GM19043 (cell line): ENCODE measurements around the gene ACOX3.
"Not testable (repeated sequence)": the region's sequence is repeated elsewhere in the genome, so short reads cannot be mapped to it uniquely, and the experiment has no call there.

ENCODE experiments used
- ATAC-seq: cut with Tn5 transposase; IDR thresholded peaks from one replicate; pipeline ENCODE4 v1.9.1; 2021; ENCODE audit warnings: low read depth; ENCODE audit not compliant: unreplicated experiment

The ACOX3 gene

DNA sequence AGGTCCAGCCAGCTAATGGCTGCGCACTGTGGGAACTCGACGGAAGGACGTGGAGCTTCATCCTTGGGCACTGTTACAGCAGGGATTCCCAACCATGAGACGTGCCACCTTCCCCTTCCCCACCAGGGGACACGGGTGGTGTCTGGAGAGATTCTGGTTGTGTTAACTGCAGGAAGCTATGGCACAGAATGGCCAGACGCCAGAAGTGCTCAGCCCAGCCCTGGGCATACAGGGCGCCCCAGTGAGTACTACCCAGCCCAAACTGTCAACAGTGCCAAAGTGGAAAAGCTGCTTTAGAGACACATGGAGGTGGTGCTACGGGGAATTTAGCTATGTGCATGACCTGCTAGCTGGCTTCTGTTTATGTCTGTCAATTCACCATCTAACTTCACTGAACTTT is 32.8 kb downstream of the ACOX3 start:
- no peak for ATAC-seq

- no peak for ATAC-seq
These were observed 33.2 kb downstream of the ACOX3 start for GRCh38 chr4:8407316-8407715.

DNA sequence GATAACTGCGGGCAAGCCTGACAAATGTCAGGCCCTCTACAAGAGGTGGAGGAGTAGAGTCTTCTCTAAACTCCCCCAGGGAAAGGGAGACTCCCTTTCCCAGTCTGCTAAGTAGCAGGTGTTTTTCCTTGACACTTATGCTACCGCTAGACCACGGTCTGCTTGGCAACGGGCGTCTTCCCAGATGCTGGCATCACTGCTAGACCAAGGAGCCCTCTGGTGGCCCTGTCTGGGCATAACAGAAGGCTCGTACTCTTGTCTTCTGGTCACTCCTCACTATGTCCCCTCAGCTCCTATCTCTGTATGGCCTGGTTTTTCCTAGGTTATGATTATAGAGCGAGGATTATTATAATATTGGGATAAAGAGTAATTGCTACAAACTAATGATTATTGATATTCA is 33.6 kb downstream of the ACOX3 start:
- not testable (repeated sequence) for ATAC-seq

- ATAC-seq, result no peak
These were observed 35.0 kb downstream of the ACOX3 start for GRCh38 chr4:8405516-8405875.

- no peak for ATAC-seq
These were observed 35.6 kb downstream of the ACOX3 start for GRCh38 chr4:8404791-8405515.

DNA sequence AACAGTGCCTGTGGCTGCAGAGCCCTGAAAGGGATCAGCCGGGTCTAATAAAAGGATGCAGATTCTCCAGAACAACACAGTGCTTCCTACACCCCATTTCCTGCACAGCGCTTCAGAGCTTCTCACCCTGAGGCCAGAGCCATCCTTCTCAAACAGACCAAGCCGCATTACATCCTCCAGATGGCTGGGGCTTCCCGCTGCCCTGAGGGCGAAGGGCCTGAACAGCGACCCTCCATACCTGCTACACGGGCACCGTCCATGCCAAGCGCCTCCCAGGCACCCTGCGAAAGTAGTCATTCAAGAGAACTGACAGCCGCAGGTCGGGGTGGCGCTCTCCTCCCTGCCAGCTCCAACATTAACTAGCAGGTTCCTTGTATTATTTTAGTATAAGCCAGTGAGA is 36.5 kb downstream of the ACOX3 start:
- ATAC-seq, result no peak

DNA sequence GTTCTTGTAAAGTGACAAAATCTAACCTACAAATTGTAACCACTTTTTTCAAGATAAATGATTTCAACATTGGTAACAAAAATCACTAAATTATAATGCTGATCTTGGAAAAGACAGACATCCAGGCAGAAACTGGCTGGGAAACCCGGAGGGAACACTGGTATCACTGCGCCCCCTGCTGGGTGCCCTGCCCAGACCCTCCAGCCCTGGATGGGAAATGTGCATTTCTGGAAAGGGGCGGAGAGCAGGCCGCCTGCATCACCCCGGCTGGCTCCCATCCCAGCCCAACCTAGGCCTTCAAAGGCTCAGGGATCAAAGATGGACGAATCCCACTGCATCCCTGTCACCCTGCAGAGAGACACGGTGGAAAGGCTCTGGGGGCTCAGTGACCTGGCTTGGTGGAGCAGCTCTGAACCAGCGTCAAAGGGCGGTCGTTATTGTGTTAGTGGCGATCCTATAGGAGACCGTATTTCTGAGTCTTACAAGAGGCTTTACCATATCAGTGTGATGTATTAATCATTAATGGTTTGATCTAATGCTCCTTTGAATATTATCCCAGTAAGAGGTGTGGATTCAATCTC is 37.3 kb downstream of the ACOX3 start:
- ATAC-seq, result no peak

GRCh38 chr4:8402640-8403039 is 37.9 kb downstream of the ACOX3 start:
- ATAC-seq, result no peak

- no peak for ATAC-seq
These were observed 38.3 kb downstream of the ACOX3 start for GRCh38 chr4:8402181-8402597.

- ATAC-seq, result no peak
These were observed 38.9 kb downstream of the ACOX3 start for GRCh38 chr4:8401665-8402064.

DNA sequence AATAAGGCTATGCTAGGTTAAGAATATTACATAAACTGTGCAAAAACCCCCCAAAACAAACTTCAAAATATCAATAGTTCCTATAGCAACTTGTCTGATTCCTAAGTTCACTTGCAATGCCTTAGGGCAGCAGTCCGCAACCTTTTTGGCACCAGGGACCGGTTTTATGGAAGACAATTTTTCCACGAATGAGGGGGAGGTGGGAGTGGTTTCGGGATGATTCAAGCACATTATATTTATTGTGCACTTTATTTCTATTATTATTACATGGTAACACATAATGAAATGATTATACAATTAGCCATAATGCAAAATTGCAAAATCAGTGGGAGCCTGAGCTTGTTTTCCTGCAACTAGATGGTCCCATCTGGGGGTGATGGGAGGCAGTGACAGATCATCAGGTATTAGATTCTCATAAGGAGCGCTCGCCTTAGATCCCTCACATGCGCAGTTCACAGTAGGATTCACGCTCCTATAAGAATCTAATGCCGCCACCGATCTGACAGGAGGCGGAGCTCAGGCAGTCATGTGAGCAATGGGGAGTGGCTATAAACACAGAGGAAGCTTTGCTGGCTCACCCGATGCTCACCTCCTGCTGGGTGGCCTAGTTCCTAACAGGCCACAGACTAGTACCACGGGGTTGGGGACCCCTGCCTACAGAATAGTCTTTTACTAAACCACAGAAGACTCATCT is 39.7 kb downstream of the ACOX3 start:
- no peak for ATAC-seq

DNA sequence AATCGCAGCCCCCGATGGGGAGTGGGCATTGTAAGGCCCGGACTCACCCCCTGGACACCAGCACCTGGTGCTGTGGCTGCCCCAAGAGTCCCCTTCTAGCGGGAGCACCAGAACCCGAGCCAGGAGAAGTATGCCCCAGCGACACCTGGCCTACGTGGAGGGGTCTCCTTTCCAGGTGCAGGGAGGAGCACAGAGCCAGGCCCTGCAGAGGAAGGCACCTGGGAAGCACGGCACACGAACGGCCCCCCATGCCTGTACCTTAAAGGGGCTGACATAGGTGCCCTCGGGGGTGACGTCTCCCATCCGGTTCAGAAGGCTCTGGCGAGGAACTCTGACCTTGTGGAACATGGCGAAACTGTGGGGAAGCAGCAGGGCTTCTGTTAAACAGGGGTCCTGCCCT is 41.2 kb downstream of the ACOX3 start:
- no peak for ATAC-seq

GRCh38 chr4:8398347-8398746 is 42.2 kb downstream of the ACOX3 start:
- no peak for ATAC-seq

DNA sequence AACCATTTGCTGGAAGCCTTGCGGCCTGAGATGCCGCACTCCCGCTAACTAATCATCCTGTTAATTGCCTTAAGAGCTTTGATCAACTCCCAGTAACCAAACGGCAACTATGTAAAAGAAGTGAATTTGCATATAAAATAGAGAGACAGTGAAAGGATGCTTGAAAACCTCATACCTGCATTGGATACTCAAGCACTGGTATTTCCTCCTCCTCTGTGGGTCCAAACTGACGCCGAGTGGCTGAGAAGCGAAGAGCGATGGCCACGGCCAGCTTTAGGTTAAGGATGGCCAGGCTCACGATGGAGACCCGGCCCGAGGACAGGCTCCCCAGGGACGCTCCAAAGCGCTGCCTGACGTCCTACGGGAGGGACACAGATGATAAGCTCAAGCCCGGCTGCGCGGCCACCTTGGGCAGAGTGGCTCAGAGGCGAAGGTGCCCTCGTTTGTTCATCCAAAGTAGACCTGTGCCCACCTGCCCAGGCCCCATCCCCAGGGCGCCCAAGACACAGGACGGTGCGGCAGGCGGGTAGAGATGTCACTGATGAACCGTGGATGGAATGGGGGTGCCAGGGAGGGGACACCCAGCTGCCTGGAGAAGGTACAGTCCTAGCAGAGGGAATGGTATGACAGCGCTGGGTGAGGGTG is 43.6 kb downstream of the ACOX3 start:
- ATAC-seq, result no peak

GRCh38 chr4:8395504-8396296 is 44.8 kb downstream of the ACOX3 start:
- no peak for ATAC-seq

GRCh38 chr4:8394806-8395205 is 45.7 kb downstream of the ACOX3 start:
- no peak for ATAC-seq

DNA sequence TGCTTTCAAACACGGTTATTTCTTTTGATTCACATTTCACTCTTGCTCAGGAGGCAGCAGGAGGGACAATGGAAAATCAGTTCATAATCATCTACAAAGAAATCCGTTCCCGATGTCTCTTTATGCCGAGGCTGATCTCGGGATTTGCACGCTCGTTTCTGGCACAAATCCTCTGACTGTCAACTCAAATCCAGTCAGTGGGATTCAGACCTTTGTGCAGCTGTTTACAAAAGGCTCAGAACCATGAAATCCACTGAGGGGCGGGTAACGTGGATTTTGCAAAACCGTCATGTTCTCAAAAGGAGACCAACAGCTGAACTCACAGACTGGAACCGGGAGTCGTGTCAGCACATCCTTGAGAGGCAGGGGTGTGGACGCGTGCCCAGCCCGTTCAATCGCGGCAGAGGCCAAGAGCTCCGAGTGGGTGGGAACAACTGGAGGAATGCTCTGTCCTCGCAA is 46.4 kb downstream of the ACOX3 start:
- ATAC-seq, result no peak

GRCh38 chr4:8393593-8394038 is 46.9 kb downstream of the ACOX3 start:
- ATAC-seq, result no peak

DNA sequence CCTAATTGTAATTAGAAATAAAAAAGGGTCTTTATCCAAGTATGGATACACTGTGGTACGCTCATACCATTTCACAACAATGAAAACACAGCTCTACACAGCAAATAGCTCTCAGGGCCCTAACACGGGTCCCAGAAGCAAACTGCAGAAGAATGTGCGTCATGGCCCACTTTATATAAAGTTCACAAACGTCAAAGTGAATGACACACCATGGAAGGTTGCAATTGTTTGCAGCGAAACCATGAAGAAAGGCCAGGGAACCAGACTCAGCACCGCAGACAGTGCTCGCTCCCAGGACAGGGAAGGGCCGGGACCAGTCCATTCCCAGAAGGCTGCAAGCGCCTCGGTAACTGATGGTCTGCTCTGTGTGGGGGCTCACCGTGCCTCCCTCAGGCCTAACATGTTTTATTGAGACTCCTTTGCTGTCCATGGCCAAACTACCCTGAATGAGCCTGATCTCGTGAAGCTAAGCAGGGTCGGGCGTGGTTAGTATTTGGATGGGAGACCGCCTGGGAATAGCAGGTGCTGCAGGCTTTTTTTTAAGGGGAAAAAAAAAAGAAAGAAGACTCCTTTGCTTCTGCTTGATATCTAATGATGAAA is 47.8 kb downstream of the ACOX3 start:
- ATAC-seq, result no peak

DNA sequence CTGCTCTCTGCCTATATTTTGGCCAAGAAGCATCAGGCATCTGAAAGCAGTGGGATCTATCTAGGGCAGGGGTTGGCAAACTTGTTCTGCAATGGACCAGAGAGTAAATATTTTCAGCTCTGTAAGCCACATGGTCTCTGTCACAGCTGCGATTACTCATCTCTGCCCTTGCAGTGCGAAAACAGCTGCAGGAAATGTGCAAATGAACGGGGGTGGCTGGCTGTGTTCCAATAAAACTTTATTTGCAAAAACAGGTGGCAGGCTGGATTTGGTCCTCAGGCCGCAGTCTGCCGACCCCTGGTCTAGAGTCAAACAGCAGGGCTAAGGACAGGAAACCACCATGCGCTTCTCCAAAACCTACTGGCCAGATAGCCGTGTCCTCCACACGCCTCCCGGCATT is 48.6 kb downstream of the ACOX3 start:
- peak; percentile 89 for ATAC-seq
